Ovary (tissue), 3 donors: Measurements from ENCODE around the gene ADAMTS4.

ENCODE experiments used
- CTCF ChIP-seq, 3 donors: fragments of 450-650 bp in 2 of 3; fragments of 200-600 bp in 1 of 3; IDR thresholded peaks; one replicate each; pipeline versions ENCODE4 v1.5.1 to v1.8.0; 2016 to 2022; ENCODE audit warnings: antibody characterized with exemption in 3 of 3, mild to moderate bottlenecking in 1 of 3
- EP300 ChIP-seq: sonication (generic); formaldehyde crosslinking; IDR thresholded peaks from one replicate; pipeline ENCODE4 v1.6.1; 2017; ENCODE audit warnings: antibody characterized with exemption
- POLR2A ChIP-seq: fragments of 450-650 bp; IDR thresholded peaks from one replicate; pipeline ENCODE4 v1.6.1; 2017; ENCODE audit warnings: antibody characterized with exemption, mild to moderate bottlenecking, moderate library complexity
- donor health status: DM: no; HTN: no; CAD: no.

- TF ChIP-seq CTCF (IDR thresholded peaks at IDR 0.05): no peak
- no peak for TF ChIP-seq EP300
- TF ChIP-seq POLR2A: no peak
These were observed 19.0 kb upstream of the ADAMTS4 start for GRCh38 chr1:161217831-161218230.
